Activated CD4-positive, alpha-beta T cell treated with anti-CD3 and anti-CD28 coated beads, Interleukin-2, amount 50 U/mL, for 24 hours (primary cell): ENCODE results near the gene NHSL1.

ENCODE experiments used
- DNase-seq, 2 donors: peaks; one replicate each; pipeline ENCODE4 v3.0.0-alpha.2; 2020; ENCODE audit warnings: low read depth in 1 of 2, low spot score in 1 of 2

The NHSL1 gene, protein sequence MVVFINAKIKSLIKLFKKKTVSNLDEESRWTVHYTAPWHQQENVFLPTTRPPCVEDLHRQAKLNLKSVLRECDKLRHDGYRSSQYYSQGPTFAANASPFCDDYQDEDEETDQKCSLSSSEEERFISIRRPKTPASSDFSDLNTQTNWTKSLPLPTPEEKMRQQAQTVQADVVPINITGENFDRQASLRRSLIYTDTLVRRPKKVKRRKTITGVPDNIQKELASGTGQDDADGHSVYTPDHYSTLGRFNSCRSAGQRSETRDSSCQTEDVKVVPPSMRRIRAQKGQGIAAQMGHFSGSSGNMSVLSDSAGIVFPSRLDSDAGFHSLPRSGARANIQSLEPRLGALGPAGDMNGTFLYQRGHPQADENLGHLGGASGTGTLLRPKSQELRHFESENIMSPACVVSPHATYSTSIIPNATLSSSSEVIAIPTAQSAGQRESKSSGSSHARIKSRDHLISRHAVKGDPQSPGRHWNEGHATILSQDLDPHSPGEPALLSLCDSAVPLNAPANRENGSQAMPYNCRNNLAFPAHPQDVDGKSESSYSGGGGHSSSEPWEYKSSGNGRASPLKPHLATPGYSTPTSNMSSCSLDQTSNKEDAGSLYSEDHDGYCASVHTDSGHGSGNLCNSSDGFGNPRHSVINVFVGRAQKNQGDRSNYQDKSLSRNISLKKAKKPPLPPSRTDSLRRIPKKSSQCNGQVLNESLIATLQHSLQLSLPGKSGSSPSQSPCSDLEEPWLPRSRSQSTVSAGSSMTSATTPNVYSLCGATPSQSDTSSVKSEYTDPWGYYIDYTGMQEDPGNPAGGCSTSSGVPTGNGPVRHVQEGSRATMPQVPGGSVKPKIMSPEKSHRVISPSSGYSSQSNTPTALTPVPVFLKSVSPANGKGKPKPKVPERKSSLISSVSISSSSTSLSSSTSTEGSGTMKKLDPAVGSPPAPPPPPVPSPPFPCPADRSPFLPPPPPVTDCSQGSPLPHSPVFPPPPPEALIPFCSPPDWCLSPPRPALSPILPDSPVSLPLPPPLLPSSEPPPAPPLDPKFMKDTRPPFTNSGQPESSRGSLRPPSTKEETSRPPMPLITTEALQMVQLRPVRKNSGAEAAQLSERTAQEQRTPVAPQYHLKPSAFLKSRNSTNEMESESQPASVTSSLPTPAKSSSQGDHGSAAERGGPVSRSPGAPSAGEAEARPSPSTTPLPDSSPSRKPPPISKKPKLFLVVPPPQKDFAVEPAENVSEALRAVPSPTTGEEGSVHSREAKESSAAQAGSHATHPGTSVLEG (N-terminal part only)

DNA sequence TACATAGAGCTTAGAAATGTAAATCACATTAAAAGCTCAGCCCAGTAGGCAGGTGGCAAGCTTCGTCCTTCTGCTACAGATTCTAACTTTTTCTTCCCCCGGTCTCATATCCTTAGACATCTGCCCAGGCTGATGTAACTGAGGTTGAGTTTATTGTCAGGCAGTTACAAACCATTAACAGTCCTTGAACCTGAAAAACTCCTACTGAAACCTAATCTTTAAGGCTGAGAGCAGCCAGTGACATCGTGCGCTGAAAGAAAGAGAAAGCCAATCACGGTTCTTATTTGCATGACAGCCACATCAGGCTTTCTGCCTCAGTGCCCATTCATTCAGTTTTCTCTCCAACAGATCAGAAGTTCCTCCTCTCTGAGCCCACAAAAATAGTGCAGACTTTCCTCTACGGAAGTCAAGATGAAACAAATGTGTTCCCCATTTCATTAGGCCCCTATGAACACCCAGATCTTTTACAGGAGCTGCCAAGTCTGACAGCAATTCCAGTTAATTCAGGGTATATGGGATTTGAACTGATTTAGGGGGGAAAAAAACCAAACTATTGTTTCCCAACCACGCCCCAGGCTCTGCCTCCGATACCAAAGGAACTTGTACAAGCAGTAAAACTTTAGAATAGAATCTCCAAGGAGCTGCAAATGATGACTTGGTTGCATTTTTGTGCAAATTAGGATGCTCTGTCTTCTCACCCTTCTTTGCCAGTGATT lies at the start of gene NHSL1:
TSS of gene NHSL1 (minus strand) at position 192 of the 716 bp plus-strand sequence. CDS start 204 bp downstream, outside the sequence.
- no peak for DNase-seq

DNA sequence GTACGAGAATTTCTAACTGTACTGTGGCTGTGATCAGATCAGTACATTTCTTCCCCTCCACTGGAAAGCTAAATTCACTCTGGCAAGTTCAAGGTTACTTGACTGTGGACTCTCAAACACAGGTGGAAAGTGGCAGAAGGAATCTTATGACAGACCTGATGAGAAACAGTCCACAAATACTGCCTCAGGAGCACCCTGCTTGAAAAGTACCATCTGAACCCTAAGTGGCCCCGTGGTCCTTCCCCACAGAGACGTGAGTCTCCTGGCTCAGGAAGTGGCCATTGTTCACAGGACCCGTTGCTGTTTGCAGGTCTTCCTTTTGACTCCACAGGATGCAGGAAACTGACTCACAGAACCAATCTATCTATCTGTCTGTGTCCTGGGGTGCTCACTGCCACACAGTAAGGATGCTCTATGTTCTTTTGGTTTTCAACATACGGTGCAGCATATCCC lies 47.5 kb upstream of the NHSL1 start:
- no peak for DNase-seq

DNA sequence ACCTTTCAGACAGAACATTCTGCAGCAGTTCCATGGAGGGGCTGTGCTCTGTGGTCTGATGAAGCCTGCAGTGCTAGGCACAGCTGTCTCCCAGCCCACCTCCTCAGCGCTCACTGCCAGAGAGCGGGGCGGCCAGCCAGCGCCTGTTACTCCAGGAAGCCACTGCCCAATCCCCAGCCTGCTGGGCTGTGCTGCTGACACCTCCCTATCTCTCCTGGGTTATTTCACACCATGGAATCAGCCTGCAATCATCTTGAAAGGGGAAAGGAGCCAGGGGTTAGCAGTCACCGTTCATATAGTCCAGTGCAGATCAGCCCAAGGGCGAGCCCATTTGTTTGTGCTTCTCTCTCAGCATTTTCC lies 46.3 kb upstream of the NHSL1 start:
- DNase-seq: no peak

DNA sequence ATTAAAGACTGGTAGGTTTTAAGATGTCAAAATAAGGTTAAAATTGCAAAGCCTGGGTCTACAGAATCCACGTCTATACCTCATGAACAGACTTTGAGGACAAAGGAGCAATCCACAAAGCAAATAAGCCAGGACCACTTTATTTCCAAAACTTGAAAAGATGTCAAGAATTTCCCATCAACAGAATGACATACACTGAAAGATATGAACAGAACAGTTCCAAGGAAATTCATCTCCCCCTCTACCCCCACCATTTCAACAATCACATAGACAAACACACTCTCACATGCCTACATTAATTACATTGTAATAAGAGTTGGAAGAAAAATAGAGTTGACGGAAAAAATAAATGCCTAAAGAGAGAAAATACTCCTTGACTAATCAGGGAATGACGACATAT lies 45.2 kb upstream of the NHSL1 start:
- DNase-seq: no peak

DNA sequence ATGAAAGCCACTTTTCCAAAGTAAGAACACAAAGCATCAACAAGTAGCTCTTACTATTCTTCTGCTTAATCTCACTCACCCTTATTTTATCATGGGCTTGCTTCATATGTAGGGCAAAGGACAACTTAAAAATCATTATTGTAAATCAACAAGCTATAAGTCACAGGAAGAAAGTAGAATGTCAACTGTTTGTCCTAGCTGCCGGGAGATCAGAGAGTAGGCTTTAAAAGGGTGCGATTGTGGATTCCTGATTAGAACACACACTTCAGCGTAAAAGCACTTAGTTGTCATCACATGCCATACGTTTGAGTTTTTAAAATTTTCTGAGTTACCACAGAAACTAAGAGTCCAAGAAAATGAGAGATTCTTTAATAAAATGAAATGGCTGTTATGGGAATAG lies 44.4 kb upstream of the NHSL1 start:
- DNase-seq: no peak

DNA sequence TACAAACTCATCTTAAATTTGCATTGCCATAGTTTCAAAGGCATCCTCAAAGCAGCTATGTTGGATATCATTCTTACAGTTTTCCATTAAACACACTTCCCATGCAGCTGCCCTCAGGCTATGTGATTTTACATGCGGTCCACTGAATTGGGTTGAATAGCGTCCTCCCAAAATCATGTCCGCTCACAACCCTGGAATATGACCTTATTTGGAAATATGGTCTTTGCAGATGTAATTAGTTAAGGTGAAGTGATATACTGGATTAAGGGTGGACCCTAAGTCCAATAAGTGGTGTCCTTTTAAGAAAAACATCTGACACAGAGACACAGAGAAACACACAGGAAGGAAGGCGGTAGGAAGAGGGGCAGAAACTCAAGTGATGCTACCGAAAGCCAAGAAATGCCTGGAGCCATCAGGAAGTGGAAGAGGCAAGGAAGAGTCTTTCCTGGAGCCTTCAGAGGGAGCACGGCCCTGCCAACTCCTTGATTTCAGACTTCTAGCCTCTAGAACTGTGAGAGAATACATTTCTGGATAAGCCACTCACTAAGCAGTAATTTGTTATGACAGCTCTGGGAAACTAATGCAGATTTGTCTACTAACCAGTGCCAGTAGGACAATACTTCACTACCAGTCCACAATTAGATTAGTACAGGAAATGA lies 42.7 kb upstream of the NHSL1 start:
- DNase-seq: no peak

DNA sequence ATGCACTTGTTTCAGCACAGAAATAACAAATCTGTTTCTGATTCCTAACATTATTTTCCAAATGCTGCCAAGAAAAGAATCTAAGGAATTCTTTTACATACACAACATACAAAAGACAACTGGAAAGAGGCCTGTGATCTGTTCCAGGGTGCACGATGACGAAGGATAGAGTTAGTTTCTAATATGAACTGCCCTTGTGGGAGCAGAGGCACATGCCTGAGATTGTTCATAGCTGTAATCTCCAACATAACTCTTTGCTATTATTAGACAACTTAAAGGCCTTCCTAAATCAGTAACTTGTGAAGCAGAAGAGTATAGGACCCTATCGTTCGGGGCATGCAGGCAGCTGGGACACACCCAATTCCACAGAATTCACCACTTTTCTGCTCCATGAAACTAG lies 41.2 kb upstream of the NHSL1 start:
- no peak for DNase-seq

DNA sequence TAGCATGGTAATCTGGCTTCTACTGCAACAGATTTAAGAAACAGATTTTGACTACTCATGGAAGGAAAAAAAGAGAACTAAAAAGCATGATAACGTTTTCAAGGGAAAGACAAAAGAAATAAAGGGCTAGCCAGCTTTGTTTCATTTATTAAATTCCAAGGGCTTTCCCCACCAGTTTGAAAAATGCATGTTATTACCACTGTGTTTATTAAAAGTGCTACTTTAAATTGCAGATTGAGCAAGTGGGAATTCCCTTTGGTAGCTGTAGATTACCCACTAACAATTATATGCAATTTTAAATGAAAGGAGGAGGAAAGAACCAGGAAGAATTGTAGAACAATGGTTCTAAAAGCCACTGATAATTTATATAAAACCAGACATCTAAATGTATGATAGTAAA lies 40.6 kb upstream of the NHSL1 start:
- no peak for DNase-seq

DNA sequence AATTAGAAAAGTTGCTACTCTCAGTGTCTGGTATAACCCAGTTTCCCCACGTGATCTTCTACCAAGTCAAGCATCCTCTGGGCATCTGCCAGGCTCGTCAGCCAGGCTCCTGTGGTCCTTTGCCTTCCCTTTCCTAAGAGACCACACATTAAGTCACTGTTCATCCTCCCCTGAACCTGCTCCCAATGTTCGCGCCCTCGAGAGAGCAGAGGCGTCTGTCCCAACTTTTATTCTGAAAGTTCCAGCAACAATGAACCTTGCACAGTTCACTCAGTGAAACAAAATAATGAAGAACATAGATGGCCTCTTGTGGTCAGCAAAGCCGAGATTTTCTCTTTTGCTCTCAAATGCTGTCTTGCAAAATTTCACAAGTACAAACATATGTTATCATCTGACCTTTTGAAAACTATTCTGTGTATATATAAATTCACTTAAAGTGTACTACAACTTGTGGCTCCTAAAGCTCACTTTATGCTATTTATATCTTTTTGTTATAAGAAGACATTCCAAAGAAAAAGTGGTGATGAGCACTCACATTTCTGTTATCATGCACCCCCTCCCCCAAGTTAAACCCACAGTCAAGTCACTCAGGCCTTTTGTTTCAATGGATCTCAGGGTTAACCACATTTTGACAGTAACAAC lies 39.2 kb upstream of the NHSL1 start:
- DNase-seq: no peak

DNA sequence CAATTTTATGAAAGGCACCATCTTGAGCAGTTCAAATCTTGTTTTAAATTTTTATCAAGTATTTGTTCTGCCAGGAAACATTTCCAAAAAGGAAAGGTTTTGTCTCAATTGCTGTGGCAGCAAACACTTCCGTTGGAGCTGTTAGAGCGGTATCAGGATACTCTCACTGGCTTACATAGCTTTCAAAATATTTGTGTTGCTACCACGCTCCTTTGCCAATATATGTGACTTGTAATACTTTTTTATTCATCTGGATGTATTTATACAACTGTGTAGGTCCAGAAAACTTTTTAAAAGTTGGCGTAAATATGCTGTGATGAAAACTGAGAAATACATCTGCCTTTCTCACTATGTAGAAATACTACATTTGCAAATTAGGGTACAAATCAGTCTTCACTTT lies 37.8 kb upstream of the NHSL1 start:
- DNase-seq: no peak

DNA sequence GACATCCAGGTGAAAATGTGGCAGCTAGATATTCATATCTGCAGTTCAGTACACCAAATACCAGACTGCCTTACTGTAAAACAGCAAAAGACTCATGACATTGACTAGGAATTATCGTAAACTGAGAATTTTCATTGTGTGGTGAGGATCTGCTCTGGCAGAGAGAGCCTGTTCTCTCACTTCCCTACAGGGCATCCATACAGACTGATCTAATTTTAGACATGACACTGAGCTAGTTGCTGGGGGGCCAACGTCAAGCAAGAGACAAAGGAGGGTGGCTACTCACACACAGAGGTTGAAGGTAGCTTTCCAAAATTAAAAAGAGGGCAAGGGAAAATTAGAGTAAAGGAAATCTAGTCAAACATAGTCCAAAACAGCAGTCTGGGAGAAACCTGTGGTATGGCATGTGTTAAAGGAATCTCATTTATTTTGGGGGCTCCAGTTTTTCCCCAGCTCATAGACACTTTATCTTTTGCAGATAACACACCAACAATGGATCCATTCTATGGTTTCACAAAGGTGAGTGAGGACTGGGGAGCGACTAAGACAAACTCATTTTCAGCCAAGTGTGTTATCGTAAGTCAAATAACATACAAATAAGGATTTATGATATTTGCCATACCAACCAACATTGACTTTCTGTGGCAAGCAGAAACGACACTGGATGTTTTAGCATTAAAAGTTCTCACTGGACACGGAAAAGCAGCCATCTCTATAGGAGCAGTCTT lies 36.6 kb upstream of the NHSL1 start:
- DNase-seq: no peak

DNA sequence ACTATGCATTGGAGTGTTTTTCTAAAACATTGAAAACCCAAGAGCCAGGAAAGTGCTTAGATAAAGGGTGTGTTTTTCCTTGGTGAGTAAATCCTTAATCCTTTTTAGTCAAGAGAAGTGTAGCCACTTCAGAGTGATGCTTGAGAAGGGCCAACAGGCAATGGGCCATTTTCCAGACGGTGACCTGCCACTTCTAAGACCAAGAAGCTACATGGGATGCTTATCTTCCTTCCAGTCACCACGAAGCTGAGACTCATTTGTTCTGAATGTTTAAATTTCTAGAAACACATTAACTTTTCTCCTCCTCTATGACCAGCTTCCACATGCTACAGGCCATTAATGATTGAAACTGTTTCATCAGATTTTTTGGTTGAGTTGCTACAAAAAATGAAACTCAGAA lies 34.4 kb upstream of the NHSL1 start:
- DNase-seq: no peak

DNA sequence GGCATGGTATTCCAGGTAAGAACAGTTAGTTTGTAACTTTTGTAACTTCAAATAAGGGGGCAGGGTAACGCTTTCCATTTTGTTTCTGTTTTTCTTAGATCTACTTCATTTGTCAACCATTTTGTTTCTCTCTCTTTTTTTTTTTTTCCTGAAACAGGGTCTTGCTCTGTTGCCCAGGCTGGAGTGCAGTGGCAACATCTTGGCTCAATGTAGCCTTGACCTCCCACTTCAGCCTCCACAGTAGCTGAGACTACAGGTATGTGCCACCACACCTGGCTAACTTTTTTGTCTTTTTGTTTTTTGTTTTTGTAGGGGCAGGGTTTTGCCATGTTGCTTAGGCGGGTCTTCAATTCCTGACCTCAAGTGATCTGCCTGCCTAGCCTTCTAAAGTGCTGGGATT lies 32.1 kb upstream of the NHSL1 start:
- DNase-seq: no peak

DNA sequence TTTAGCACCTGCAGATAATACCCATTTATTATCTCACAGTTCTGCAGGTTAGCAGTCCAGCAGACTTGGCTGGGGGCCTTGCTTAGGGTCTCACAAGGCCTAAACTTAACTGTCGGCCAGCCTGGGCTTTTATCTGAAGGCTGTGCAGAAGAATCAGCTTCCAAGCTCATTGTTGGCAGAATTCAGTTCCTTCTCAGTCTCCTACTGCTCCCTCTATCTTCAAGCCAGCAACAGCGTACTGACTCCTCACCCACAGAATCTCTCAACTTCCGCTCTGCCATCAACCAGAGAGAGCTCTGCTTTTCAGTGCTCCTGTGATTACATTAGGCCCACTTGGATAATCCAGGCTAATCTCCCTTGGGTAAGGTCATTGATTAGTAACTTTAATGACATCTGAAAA lies 30.2 kb upstream of the NHSL1 start:
- DNase-seq: no peak

DNA sequence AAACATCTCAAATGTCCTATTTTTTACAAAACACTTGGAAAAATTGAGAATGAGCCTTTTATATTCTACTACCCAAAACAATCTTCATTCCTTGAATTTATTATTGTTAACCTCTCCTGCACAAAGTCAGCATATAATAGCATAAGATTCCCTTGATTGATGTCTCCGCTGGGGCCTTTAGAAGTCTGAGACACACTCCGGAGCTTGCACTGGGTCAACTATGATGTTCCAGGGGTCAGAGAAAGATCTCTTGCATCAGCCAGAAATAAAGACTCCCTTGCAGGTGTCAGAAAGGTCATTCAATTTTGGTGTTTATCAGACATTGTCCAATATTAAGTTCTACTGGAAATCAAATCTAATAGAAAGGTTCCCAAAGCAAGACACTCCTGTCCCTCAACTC lies 29.7 kb upstream of the NHSL1 start:
- no peak for DNase-seq

DNA sequence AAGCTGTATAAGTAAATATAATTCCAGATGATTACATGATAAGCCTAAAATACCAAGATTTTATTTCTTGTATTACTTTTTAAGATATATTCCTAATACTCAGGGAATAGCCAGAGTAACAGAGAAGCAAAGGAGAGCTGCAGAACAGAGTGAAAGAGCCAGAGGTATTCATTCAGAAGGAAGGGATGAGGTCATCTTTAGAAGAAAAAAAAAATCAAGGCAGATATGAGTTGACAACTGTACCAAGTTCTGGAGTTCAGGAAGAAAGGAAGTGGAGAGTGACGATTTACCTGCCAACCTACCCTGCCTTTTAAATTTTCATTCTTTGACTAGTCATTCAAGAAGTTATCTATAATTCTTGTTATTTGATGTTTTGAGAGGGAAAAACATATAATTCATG lies 28.8 kb upstream of the NHSL1 start:
- DNase-seq: no peak

DNA sequence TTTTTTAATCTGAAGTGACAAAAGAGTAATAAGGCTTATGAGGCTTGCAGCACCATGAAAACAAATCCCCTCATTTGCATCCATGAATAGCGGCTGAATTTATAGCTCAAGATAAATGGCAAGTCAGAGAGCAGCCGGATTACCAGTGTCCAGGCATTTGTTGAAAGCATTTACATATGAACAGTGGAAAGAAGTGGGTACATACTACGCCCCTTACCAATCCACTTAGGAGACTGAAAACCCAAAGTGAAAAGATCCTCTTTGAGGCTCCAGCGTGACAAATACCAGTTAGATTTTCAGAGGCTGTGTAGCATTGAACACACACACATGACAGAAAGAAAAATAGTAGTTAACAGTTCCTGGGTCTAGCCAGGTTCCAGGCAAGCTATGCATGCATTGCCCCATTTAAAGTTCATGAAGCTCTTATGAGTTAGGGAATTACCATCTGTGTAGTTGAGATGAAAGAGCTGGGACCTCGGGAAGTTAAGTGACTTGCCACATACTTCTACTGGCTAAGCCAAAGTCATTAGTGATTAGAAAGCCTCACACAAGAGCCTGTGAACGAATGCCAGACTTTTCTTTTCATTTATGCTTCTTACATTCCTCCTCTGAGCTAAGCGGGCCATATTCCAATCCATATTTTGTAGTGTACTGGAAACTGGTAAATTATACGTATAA lies 28.3 kb upstream of the NHSL1 start:
- DNase-seq: no peak

DNA sequence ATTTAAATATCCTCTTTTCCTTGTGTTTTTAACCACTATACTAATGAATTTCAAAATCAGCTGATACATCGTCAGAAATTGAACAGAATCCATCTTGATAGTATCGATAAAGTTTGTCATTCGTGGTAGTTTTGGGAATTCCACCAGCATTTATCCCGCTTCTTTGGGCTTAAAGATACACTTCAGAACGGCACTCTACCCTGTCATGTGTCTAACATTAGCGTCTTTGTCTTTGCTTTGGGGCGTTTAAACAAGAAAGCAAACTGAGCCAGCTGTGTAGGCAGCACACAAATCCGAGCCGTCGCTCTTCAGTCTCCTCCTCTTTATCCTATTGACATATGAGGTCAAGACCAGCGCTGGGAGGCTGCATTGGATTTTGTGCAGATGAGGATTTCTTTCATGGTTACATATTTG lies 27.5 kb upstream of the NHSL1 start:
- DNase-seq: no peak

DNA sequence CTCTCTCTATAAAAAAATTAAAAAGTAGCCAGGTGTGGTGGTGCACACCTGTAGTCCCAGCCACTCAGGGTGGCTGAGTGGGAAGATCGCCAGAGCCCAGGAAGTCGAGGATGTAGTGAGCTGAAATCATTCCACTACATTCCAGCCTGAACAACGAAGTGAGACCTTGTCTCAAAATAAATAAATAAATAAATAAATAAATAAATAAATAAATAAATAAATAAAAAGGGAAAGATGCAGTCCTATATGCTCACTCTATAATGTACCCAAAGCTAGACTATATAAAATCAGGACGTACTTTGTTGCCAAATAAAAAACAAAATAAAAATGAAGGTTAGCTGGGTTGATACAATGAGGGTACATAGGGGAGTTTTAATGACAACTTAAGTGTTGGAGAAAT lies 26.1 kb upstream of the NHSL1 start:
- DNase-seq: no peak
